Measurements from ENCODE around the gene CIB2.

Gene CIB2

DNA sequence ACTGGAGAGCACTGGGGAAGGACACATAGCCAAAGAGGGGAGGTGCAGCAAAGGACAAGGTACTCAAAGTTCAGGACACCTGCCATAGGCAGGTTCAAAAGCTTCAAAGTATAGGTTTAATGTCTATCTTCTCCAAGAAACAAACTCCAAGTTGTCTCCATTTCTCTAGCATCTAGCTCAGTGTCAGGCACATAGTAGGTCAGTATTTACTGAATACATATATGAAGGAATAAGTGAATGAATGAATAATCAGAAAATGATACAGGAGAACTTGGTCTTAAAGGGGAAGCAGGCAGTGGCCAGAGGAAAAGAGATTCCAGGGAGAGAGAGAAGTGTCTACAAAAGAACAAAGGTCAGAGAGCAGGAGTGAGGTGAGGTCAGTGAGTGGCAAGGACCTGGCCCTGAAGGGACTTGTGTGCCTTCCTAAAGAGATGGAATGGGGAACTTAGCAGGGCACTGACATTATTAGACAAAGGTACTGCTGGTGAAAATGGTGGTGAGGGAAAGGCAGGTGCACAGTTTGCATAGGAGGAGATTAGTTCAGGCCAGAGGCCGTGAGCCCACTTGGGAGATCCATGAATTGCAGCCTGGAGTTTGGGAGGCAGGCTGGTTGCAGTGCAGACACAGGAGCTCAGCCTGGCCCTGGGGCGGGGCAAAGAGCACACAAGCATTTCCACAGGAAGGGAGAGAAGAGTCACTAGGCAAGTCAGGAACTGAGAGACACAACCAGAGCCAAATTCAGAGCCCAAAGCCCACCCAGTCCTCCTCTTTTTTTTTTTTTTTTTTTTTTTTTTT lies 75.1 kb downstream of the CIB2 start:
- TF ChIP-seq, protein P1, sequence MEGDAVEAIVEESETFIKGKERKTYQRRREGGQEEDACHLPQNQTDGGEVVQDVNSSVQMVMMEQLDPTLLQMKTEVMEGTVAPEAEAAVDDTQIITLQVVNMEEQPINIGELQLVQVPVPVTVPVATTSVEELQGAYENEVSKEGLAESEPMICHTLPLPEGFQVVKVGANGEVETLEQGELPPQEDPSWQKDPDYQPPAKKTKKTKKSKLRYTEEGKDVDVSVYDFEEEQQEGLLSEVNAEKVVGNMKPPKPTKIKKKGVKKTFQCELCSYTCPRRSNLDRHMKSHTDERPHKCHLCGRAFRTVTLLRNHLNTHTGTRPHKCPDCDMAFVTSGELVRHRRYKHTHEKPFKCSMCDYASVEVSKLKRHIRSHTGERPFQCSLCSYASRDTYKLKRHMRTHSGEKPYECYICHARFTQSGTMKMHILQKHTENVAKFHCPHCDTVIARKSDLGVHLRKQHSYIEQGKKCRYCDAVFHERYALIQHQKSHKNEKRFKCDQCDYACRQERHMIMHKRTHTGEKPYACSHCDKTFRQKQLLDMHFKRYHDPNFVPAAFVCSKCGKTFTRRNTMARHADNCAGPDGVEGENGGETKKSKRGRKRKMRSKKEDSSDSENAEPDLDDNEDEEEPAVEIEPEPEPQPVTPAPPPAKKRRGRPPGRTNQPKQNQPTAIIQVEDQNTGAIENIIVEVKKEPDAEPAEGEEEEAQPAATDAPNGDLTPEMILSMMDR (IDR thresholded peaks at IDR 0.05; ENCODE audit: low read depth, low read length, missing control alignments), result no peak
- no peak for DNase-seq (ENCODE audit: extremely low read depth, low read depth)
- H3K4me3 ChIP-seq (replicated peaks; ENCODE audit: low read depth, low read length), result no peak overlapping the region

GRCh38 chr15:78054966-78055365 lies 76.3 kb downstream of the CIB2 start:
- no peak for DNase-seq (ENCODE audit: extremely low read depth, low read depth)
- TF ChIP-seq, protein P1 (IDR thresholded peaks at IDR 0.05; ENCODE audit: low read depth, low read length, missing control alignments), result no peak
- no peak overlapping the region for H3K4me3 ChIP-seq (replicated peaks; ENCODE audit: low read depth, low read length)
